HG03442 (cell line): Measurements from ENCODE around the gene GSX2.
"Not testable (repeated sequence)": the region's sequence is repeated elsewhere in the genome, so short reads cannot be mapped to it uniquely, and the experiment has no call there.

Experiments
- ATAC-seq: cut with Tn5 transposase; IDR thresholded peaks from one replicate; pipeline ENCODE4 v1.9.1; 2021; ENCODE audit warnings: mild to moderate bottlenecking, moderate library complexity; ENCODE audit not compliant: unreplicated experiment

GSX2 gene

GRCh38 chr4:54101190-54102041, 1.5 kb downstream of the GSX2 start:
- ATAC-seq, result no peak

GRCh38 chr4:54102531-54103106, 2.7 kb downstream of the GSX2 start:
- no peak for ATAC-seq

- ATAC-seq, result no peak
Observed at GRCh38 chr4:54103190-54103574, 3.2 kb downstream of the GSX2 start.

GRCh38 chr4:54104907-54105306, 4.9 kb downstream of the GSX2 start:
- ATAC-seq, result no peak

GRCh38 chr4:54107951-54108748, 8.2 kb downstream of the GSX2 start:
- no peak for ATAC-seq

GRCh38 chr4:54109241-54110018, 9.5 kb downstream of the GSX2 start:
- ATAC-seq, result no peak

- ATAC-seq, result no peak
Observed at GRCh38 chr4:54110019-54110416, 10.1 kb downstream of the GSX2 start.

- not testable (repeated sequence) for ATAC-seq
Observed at GRCh38 chr4:54113206-54113605, 13.2 kb downstream of the GSX2 start.

- ATAC-seq, result not testable (repeated sequence)
Observed at GRCh38 chr4:54116246-54116645, 16.3 kb downstream of the GSX2 start.

- no peak for ATAC-seq
Observed at GRCh38 chr4:54118850-54119589, 19.1 kb downstream of the GSX2 start.

- no peak for ATAC-seq
Observed at GRCh38 chr4:54120518-54120917, 20.6 kb downstream of the GSX2 start.

GRCh38 chr4:54127660-54128059, 27.7 kb downstream of the GSX2 start:
- no peak for ATAC-seq

- not testable (repeated sequence) for ATAC-seq
Observed at GRCh38 chr4:54128694-54129093, 28.7 kb downstream of the GSX2 start.

GRCh38 chr4:54139332-54139731, 39.4 kb downstream of the GSX2 start:
- no peak for ATAC-seq

- ATAC-seq, result no peak
Observed at GRCh38 chr4:54140287-54140686, 40.3 kb downstream of the GSX2 start.

- ATAC-seq, result no peak
Observed at GRCh38 chr4:54144199-54144598, 44.2 kb downstream of the GSX2 start.

- ATAC-seq, result no peak
Observed at GRCh38 chr4:54144661-54145171, 44.8 kb downstream of the GSX2 start.

GRCh38 chr4:54146139-54146538, 46.2 kb downstream of the GSX2 start:
- no peak for ATAC-seq

GRCh38 chr4:54149323-54149722, 49.4 kb downstream of the GSX2 start:
- ATAC-seq, result no peak
